HUES48 (cell line): Measurements from ENCODE around the gene SLC12A9.

Experiments
- H3K27ac ChIP-seq: one replicate; pipeline ENCODE4 v1.7.0; 2013; ENCODE audit warnings: low read depth, low read length, inconsistent platforms
- H3K27me3 ChIP-seq: 2 replicates; pipeline ENCODE4 v1.6.1; 2013; ENCODE audit warnings: mild to moderate bottlenecking, low read length; ENCODE audit not compliant: control insufficient read depth, insufficient read depth
- H3K36me3 ChIP-seq: 2 replicates; pipeline ENCODE4 v1.6.1; 2013; ENCODE audit warnings: low read length; ENCODE audit not compliant: control insufficient read depth, insufficient read depth
- H3K4me1 ChIP-seq: 2 replicates; pipeline ENCODE4 v1.6.1; 2013; ENCODE audit warnings: mild to moderate bottlenecking, low read length; ENCODE audit not compliant: control insufficient read depth, insufficient read depth
- H3K4me3 ChIP-seq: 2 replicates; pipeline ENCODE4 v1.5.1; 2013; ENCODE audit warnings: mild to moderate bottlenecking, low read depth, low read length
- H3K9ac ChIP-seq: 2 replicates; pipeline ENCODE4 v1.6.1; 2013; ENCODE audit warnings: mild to moderate bottlenecking, low read depth, low read length, moderate library complexity
- H3K9me3 ChIP-seq: 2 replicates; pipeline ENCODE4 v1.6.1; 2013; ENCODE audit warnings: low read length; ENCODE audit not compliant: control insufficient read depth, insufficient read depth

The SLC12A9 gene

GRCh38 chr7:100875356-100875751 is 22.8 kb downstream of the SLC12A9 start:
- Histone ChIP-seq H3K9ac (peak overlapping the region; percentile 90), H3K4me1 (no peaks in the 10 kb centered on the region), H3K9me3 (no peaks in the 10 kb centered on the region), H3K27me3 (no peaks in the 10 kb centered on the region), H3K27ac (peak overlapping the region; percentile 100), H3K4me3 (peak overlapping the region; percentile 90), H3K36me3 (peaks cover 76% of the 10 kb centered on the region)

DNA sequence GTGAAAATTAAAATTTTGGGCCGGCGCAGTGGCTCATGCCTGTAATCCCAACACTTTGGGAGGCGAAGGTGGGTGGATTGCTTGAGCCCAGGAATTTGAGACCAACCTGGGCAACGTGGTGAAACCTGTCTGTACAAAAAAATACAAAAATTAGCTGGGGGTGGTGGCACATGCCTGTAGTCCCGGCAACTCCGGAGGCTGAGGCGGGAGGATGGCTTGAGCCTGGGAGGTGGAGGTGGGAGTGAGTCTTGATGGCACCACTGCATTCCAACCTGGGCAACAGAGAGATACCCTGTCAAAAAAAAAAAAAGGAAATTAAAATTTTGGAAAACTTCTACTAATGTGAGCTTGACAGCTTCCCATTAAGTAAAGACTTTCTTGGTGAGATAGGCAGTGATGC is 25.5 kb downstream of the SLC12A9 start:
- H3K27me3 ChIP-seq, result no peaks in the 10 kb centered on the region
- H3K4me1 ChIP-seq, result no peaks in the 10 kb centered on the region
- no peak overlapping the region for H3K27ac ChIP-seq
- no peak overlapping the region for H3K4me3 ChIP-seq
- no peak overlapping the region for H3K9ac ChIP-seq
- H3K36me3 ChIP-seq, result peaks cover 77% of the 10 kb centered on the region
- H3K9me3 ChIP-seq, result no peaks in the 10 kb centered on the region

DNA sequence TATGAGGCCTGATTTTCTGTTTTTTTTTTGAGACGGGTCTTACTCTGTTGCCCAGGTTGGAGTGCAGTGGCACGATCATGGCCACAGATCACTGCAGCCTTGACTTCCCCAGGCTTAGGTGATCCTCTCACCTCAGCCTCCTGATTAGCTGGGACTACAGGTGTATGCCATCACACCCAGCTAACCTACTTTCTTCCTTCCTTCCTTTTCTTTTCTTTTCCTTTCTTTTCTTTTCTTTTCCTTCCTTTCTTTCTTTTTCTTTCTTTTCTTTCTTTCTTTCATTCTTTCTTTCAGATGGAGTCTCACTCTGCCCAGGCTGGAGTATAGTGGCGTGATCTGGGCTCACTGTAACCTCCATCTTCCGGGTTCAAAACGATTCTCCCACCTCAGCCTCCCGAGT is 26.2 kb downstream of the SLC12A9 start:
- no peak overlapping the region for H3K9ac ChIP-seq

DNA sequence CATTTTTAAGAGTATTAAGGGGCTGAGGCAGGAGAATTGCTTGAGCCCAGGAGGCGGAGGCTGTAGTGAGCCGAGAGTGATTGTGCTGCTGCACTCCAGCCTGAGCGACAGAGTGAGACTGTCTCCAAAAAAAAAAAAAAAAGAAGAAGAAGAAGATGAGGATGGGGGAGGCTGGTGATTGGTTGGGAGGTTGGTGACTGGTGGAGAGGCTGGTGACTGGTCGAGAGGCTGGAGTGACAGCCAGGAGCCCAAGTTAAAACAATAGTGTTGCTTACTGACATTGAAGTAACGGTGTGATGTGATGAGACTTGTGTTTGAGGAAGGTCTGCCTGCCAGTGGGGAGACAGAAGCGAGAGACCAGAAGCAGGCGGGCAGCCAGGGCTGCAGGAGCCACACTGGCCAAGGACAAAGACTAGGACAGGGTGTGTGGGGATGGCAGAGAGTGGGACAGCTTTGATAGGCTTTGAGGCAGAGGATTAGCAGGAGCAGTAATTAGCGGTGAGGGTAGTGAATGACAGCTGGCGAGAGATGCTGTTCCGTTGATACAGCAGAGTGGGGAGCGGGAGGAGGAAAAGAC is 27.3 kb downstream of the SLC12A9 start:
- no peak overlapping the region for H3K27ac ChIP-seq
- H3K27me3 ChIP-seq, result no peaks in the 10 kb centered on the region
- H3K4me3 ChIP-seq, result no peak overlapping the region
- no peaks in the 10 kb centered on the region for H3K9me3 ChIP-seq
- no peaks in the 10 kb centered on the region for H3K4me1 ChIP-seq
- H3K9ac ChIP-seq, result no peak overlapping the region
- peaks cover 84% of the 10 kb centered on the region for H3K36me3 ChIP-seq

More for the DNA sequence above, 26.2 kb downstream of the SLC12A9 start:
- Histone ChIP-seq H3K36me3 (peaks cover 77% of the 10 kb centered on the region), H3K27me3 (no peaks in the 10 kb centered on the region), H3K27ac (no peak overlapping the region), H3K9me3 (no peaks in the 10 kb centered on the region), H3K4me3 (no peak overlapping the region), H3K4me1 (no peaks in the 10 kb centered on the region)

DNA sequence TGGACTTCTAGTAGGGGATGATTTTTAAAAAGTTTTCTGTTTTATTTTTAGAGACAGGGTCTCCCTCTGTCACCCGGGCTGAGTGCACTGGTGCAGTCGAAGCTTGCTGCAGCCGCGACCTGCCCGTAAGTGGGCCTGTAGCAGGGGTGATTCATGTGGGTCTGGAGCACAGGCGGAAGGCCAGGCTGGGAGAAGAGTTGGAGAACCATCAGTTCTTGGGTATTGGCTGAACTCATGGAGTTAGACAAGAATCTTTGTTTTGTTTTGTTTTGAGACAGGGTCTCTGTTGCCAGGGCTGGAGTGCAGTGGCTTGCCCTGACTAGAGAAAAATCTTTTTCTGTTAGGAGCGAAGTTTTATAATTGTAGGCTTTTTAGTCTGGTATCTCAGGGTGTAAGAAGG is 28.1 kb downstream of the SLC12A9 start:
- no peak overlapping the region for H3K4me3 ChIP-seq
- no peaks in the 10 kb centered on the region for H3K9me3 ChIP-seq
- peaks cover 93% of the 10 kb centered on the region for H3K36me3 ChIP-seq
- H3K27ac ChIP-seq, result no peak overlapping the region
- no peaks in the 10 kb centered on the region for H3K4me1 ChIP-seq
- H3K27me3 ChIP-seq, result no peaks in the 10 kb centered on the region
- no peak overlapping the region for H3K9ac ChIP-seq

- no peak overlapping the region for H3K9ac ChIP-seq
- no peaks in the 10 kb centered on the region for H3K4me1 ChIP-seq
- H3K27me3 ChIP-seq, result no peaks in the 10 kb centered on the region
- H3K4me3 ChIP-seq, result no peak overlapping the region
- H3K27ac ChIP-seq, result no peak overlapping the region
- H3K36me3 ChIP-seq, result peaks cover 97% of the 10 kb centered on the region
- no peaks in the 10 kb centered on the region for H3K9me3 ChIP-seq
Measured at GRCh38 chr7:100881136-100881535, 28.6 kb downstream of the SLC12A9 start.

GRCh38 chr7:100882201-100882600 is 29.7 kb downstream of the SLC12A9 start:
- no peaks in the 10 kb centered on the region for H3K27me3 ChIP-seq
- no peak overlapping the region for H3K4me3 ChIP-seq
- H3K9me3 ChIP-seq, result no peaks in the 10 kb centered on the region
- H3K27ac ChIP-seq, result no peak overlapping the region
- no peaks in the 10 kb centered on the region for H3K4me1 ChIP-seq
- H3K9ac ChIP-seq, result no peak overlapping the region
- peaks cover 97% of the 10 kb centered on the region for H3K36me3 ChIP-seq

DNA sequence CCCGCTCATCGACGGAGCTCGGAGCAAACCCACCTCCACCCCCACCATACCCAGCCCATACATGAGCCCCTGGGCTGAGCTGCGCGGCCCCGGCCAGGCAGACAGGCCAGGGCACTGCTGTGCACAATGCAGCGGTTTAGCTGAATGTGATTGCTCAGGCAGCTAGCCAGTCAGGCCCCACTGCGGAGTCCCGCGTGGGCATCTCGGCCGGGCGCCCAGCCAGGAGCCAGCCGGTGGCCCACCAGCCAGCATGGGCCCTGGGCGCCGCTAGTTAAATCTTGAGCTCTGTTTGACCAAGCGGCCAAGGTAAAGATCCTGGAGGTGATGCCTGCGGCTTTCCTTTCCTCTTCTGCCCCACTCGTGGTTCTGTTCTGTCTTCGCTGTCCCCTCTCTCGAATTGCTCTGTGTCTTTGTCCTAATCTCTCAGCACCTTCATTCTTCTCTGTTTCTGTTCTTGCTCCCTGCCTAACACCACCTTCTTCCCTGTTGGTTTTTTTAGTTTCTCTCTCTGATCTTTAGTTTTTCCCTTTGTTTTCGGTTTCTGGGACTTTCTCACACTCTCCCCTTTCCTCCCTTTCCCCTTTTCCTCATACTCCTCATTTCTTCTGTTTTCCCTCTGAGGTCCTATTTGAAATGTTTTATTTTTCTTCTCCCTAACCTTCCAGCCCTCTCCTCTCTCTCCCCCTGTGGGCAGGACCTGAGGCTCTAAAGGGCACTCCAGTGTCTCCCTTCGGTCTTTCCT is 30.4 kb downstream of the SLC12A9 start:
- no peaks in the 10 kb centered on the region for H3K27me3 ChIP-seq
- no peaks in the 10 kb centered on the region for H3K9me3 ChIP-seq
- H3K36me3 ChIP-seq, result peaks cover 97% of the 10 kb centered on the region
- H3K4me1 ChIP-seq, result no peaks in the 10 kb centered on the region
- no peak overlapping the region for H3K9ac ChIP-seq
- no peak overlapping the region for H3K4me3 ChIP-seq
- no peak overlapping the region for H3K27ac ChIP-seq

- no peaks in the 10 kb centered on the region for H3K27me3 ChIP-seq
- H3K9ac ChIP-seq, result no peak overlapping the region
- no peaks in the 10 kb centered on the region for H3K9me3 ChIP-seq
- H3K27ac ChIP-seq, result no peak overlapping the region
- H3K36me3 ChIP-seq, result peaks cover 87% of the 10 kb centered on the region
- no peak overlapping the region for H3K4me3 ChIP-seq
- H3K4me1 ChIP-seq, result no peaks in the 10 kb centered on the region
Measured at GRCh38 chr7:100884736-100885439, 32.4 kb downstream of the SLC12A9 start.

DNA sequence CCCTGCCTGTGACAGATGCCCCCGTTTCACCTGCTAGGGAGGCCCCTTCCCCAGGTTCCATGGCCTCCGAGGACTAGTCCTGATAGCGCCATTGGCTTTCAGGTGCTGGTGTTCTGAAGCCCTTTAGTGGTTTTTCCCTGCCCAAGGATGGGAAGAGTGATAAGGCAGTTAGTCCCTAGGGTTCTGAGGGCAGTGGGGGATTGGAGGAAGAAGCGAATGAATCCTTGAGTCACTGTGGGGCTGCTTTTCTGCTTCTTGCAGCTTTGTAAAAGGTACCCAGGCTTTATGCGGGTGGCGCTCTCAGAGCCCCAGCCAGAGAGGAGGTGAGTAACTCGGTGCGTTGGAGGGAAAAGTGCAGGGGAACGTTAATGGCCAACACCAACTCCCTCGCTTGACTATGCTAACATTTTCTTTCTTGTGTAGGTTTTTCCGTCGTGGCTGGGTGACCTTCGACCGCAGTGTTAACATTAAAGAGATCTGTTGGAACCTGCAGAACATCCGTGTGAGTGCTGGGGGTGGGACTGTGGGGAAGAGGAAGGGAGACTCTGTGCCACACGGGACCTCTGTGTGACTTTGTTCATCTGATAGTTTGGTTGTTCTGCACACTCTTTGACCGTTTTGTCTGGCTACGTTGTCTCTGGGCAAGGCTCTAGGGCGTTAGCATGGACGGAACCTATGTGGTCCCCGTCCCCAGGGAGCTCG is 33.1 kb downstream of the SLC12A9 start:
- Histone ChIP-seq H3K9me3 (no peaks in the 10 kb centered on the region), H3K4me3 (no peak overlapping the region), H3K27ac (no peak overlapping the region), H3K4me1 (no peaks in the 10 kb centered on the region), H3K9ac (no peak overlapping the region), H3K36me3 (peaks cover 82% of the 10 kb centered on the region), H3K27me3 (no peaks in the 10 kb centered on the region)
